OCI-LY3 (cell line): ENCODE results near the gene PEX16.

Experiments
- H2AFZ ChIP-seq: fragments of 200-600, 300-600 bp; shearing (Covaris generic); 2 replicates; pipeline ENCODE4 v1.6.0; 2014; ENCODE audit warnings: antibody characterized with exemption, low read depth, low read length
- H3K27ac ChIP-seq: fragments of 200-600, 300-600 bp; sonication (generic); 2 replicates; pipeline ENCODE4 v1.5.1; 2014; ENCODE audit warnings: mild to moderate bottlenecking, low read length, moderate library complexity, mixed read lengths
- H3K27me3 ChIP-seq: fragments of 200-600, 300-600 bp; sonication (generic); 2 replicates; pipeline ENCODE4 v1.6.1; 2014; ENCODE audit warnings: low read depth, low read length, mixed read lengths
- H3K36me3 ChIP-seq: fragments of 200-600, 300-600 bp; sonication (generic); replicated peaks from 2 replicates; pipeline ENCODE3; 2014; ENCODE audit warnings: low read depth, low read length, mixed read lengths
- H3K4me1 ChIP-seq: fragments of 300-600, 200-600 bp; sonication (generic); 2 replicates; pipeline ENCODE4 v1.6.1; 2014; ENCODE audit warnings: low read length, mixed read lengths
- H3K4me2 ChIP-seq: fragments of 200-600, 300-600 bp; sonication (generic); 2 replicates; pipeline ENCODE4 v1.6.1; 2014; ENCODE audit warnings: low read length, mixed read lengths
- H3K4me3 ChIP-seq: fragments of 300-600, 200-600 bp; sonication (generic); 2 replicates; pipeline ENCODE4 v1.5.1; 2014; ENCODE audit warnings: antibody characterized with exemption, mild to moderate bottlenecking, low read length, moderate library complexity
- H3K79me2 ChIP-seq: fragments of 300-600, 200-600 bp; shearing (Covaris generic); 2 replicates; pipeline ENCODE4 v1.6.1; 2014; ENCODE audit warnings: mild to moderate bottlenecking, low read length, mixed read lengths
- H3K9ac ChIP-seq: fragments of 300-600, 200-600 bp; shearing (Covaris generic); 2 replicates; pipeline ENCODE4 v1.6.0; 2014; ENCODE audit warnings: mild to moderate bottlenecking, low read length, moderate library complexity
- H3K9me3 ChIP-seq: fragments of 200-600, 300-600 bp; shearing (Covaris generic); 2 replicates; pipeline ENCODE4 v1.6.1; 2014; ENCODE audit warnings: low read length, mixed read lengths; ENCODE audit not compliant: insufficient read depth
- H4K20me1 ChIP-seq: fragments of 200-600, 300-600 bp; sonication (generic); 2 replicates; pipeline ENCODE4 v1.6.1; 2016; ENCODE audit warnings: low read length, mixed read lengths; ENCODE audit not compliant: insufficient read depth
- EZH2phosphoT487 ChIP-seq: fragments of 200-600 bp; shearing (Covaris generic); IDR thresholded peaks from 2 replicates; pipeline ENCODE4 v1.6.1; 2018; ENCODE audit warnings: antibody characterized with exemption, mixed run types, low read depth
- TF ChIP-seq, protein P1 (sequence below): fragments of 200-600, 300-600 bp; sonication (generic); IDR thresholded peaks from 2 replicates; pipeline ENCODE4 v1.5.1; 2014; ENCODE audit warnings: antibody characterized with exemption, low read length, low read depth

PEX16 gene

GRCh38 chr11:45927684-45928413, 10.2 kb upstream of the PEX16 start:
- peaks cover 27% of the 10 kb centered on the region for H3K79me2 ChIP-seq

GRCh38 chr11:45927332-45927683, 9.6 kb upstream of the PEX16 start:
- H3K4me2 ChIP-seq: no peak overlapping the region

More at GRCh38 chr11:45927684-45928413, 10.2 kb upstream of the PEX16 start:
- H2AFZ ChIP-seq: no peak overlapping the region
- H3K9ac ChIP-seq: no peak overlapping the region
- H3K9me3 ChIP-seq: no peaks in the 10 kb centered on the region
- peaks cover 9% of the 10 kb centered on the region for H3K36me3 ChIP-seq
- H3K4me3 ChIP-seq: no peak overlapping the region
- TF ChIP-seq, protein P1, sequence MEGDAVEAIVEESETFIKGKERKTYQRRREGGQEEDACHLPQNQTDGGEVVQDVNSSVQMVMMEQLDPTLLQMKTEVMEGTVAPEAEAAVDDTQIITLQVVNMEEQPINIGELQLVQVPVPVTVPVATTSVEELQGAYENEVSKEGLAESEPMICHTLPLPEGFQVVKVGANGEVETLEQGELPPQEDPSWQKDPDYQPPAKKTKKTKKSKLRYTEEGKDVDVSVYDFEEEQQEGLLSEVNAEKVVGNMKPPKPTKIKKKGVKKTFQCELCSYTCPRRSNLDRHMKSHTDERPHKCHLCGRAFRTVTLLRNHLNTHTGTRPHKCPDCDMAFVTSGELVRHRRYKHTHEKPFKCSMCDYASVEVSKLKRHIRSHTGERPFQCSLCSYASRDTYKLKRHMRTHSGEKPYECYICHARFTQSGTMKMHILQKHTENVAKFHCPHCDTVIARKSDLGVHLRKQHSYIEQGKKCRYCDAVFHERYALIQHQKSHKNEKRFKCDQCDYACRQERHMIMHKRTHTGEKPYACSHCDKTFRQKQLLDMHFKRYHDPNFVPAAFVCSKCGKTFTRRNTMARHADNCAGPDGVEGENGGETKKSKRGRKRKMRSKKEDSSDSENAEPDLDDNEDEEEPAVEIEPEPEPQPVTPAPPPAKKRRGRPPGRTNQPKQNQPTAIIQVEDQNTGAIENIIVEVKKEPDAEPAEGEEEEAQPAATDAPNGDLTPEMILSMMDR: no peak
- TF ChIP-seq EZH2phosphoT487: no peak
- no peak overlapping the region for H3K27ac ChIP-seq
- H3K4me2 ChIP-seq: no peak overlapping the region
- no peaks in the 10 kb centered on the region for H3K27me3 ChIP-seq
- H4K20me1 ChIP-seq: peaks cover 2% of the 10 kb centered on the region; the same call in 1 of the 2 replicates
- H3K4me1 ChIP-seq: peaks cover 39% of the 10 kb centered on the region

DNA sequence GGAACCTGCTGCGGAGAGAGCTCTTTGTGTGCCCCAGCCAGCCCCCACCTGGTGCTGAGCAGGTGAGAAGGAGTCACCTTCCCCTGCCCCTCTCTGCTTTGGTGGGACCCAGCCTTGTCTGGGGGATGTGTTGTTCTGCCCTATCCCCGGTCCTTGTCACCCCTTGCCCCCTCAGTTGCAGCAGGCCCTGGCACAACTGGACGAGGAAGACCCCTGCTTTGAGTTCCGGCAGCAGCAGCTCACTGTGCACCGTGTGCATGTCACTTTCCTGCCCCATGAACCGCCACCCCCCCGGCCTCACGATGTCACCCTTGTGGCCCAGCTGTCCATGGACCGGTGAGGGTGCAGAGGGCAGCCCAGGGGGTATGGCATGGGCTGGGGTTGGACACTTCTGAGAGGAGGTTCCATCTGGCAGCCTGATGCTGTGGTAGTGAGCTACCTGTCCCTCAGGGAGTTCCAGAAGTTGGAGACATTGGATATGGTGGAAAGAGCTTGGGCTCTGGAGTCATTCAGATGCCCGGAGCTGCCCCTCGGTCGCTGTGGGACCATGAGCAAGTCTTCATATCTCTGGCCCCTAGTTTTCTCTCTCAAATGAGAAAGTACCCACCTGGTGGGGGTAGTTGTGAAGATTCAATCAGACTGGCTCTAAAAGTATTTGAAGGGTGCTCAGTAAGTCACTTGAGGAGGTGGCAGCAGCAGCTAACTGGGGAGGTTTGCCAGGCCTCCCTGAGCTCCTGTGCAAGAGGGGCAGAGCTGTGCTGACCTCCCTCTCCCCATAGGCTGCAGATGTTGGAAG, 9.1 kb upstream of the PEX16 start:
- Histone ChIP-seq H3K4me3 (no peak overlapping the region), H3K9me3 (no peaks in the 10 kb centered on the region), H3K79me2 (peaks cover 16% of the 10 kb centered on the region), H3K36me3 (peaks cover 3% of the 10 kb centered on the region), H2AFZ (no peak overlapping the region), H3K4me2 (no peak overlapping the region), H4K20me1 (peaks cover 2% of the 10 kb centered on the region; the same call in 1 of the 2 replicates), H3K27ac (no peak overlapping the region), H3K9ac (no peak overlapping the region), H3K4me1 (peaks cover 28% of the 10 kb centered on the region), H3K27me3 (no peaks in the 10 kb centered on the region)
- TF ChIP-seq EZH2phosphoT487: no peak
- TF ChIP-seq, protein P1: no peak

More at GRCh38 chr11:45927332-45927683, 9.6 kb upstream of the PEX16 start:
- Histone ChIP-seq H3K4me1 (peaks cover 34% of the 10 kb centered on the region), H4K20me1 (peaks cover 2% of the 10 kb centered on the region; the same call in 1 of the 2 replicates), H3K36me3 (peaks cover 8% of the 10 kb centered on the region), H3K9me3 (no peaks in the 10 kb centered on the region), H3K9ac (no peak overlapping the region), H3K4me3 (no peak overlapping the region), H3K27me3 (no peaks in the 10 kb centered on the region), H3K79me2 (peaks cover 22% of the 10 kb centered on the region), H3K27ac (no peak overlapping the region), H2AFZ (no peak overlapping the region)
- TF ChIP-seq EZH2phosphoT487: no peak
- TF ChIP-seq, protein P1: no peak

- no peak overlapping the region for H3K9ac ChIP-seq
- H4K20me1 ChIP-seq: peaks cover 2% of the 10 kb centered on the region; the same call in 1 of the 2 replicates
- H3K27ac ChIP-seq: no peak overlapping the region
- H3K79me2 ChIP-seq: peaks cover 9% of the 10 kb centered on the region
- no peak overlapping the region for H3K4me3 ChIP-seq
- no peaks in the 10 kb centered on the region for H3K9me3 ChIP-seq
- H2AFZ ChIP-seq: no peak overlapping the region
- peaks cover 21% of the 10 kb centered on the region for H3K4me1 ChIP-seq
- H3K4me2 ChIP-seq: no peak overlapping the region
- no peak for TF ChIP-seq EZH2phosphoT487
- TF ChIP-seq, protein P1: no peak
- H3K36me3 ChIP-seq: no peaks in the 10 kb centered on the region
- H3K27me3 ChIP-seq: no peaks in the 10 kb centered on the region
Measured at GRCh38 chr11:45926001-45926401, 8.3 kb upstream of the PEX16 start.
